ENCODE measurements around the gene OSGEPL1. TPM values are rescaled to one million over a fixed set of nuclear protein-coding genes. Genes with fewer than 3 reads are reported as not detected.

The OSGEPL1 gene
- total and polyA plus RNA-seq, 4 donors = 3.3 to 14.8 (median 6.4) TPM

DNA sequence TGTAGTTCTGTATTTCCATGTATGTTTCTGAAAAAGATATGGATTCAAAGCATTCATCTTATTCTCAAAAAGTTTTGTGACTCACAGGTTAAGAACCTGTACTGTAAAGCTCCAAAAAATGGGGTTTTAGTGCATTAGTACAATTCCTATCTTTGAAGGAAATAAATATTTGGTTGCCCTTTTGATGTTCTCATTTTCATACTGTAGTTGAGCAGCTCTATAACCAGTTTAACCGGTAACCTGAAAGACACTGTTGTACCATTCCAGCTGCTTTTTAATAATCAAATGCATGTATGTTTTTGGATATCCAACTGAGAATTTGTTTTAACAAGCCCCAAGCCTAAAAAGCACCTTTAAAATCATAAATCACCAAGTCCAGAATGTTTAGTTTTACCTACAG is 9.6 kb upstream of the OSGEPL1 start:
- Histone ChIP-seq H3K27ac (ENCODE audit: low read depth in 1 of 2, low read length in 1 of 2) (no peak overlapping the region), H3K36me3 (ENCODE audit: control insufficient read depth in 4 of 4, insufficient read depth in 4 of 4, low read length in 4 of 4) (peaks cover 6 to 29% (median 16%) of the 10 kb centered on the region in 4 donors), H3K27me3 (ENCODE audit: control insufficient read depth in 3 of 3, insufficient read depth in 3 of 3, low read length in 2 of 3) (no peaks in the 10 kb centered on the region), H3K9ac (ENCODE audit: insufficient read depth in 1 of 2, low read length in 2 of 2) (no peak overlapping the region), H3K4me3 (no peak overlapping the region), H3K9me3 (ENCODE audit: control insufficient read depth in 4 of 4, insufficient read depth in 3 of 4, low read length in 3 of 4) (no peaks in the 10 kb centered on the region), H3K4me1 (ENCODE audit: control insufficient read depth in 5 of 5, insufficient read depth in 5 of 5, low read length in 5 of 5) (no peaks in the 10 kb centered on the region)
- TF ChIP-seq, protein P1, sequence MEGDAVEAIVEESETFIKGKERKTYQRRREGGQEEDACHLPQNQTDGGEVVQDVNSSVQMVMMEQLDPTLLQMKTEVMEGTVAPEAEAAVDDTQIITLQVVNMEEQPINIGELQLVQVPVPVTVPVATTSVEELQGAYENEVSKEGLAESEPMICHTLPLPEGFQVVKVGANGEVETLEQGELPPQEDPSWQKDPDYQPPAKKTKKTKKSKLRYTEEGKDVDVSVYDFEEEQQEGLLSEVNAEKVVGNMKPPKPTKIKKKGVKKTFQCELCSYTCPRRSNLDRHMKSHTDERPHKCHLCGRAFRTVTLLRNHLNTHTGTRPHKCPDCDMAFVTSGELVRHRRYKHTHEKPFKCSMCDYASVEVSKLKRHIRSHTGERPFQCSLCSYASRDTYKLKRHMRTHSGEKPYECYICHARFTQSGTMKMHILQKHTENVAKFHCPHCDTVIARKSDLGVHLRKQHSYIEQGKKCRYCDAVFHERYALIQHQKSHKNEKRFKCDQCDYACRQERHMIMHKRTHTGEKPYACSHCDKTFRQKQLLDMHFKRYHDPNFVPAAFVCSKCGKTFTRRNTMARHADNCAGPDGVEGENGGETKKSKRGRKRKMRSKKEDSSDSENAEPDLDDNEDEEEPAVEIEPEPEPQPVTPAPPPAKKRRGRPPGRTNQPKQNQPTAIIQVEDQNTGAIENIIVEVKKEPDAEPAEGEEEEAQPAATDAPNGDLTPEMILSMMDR (IDR thresholded peaks at IDR 0.05; ENCODE audit: control extremely low read depth, extremely low read depth) = no peak
- WGBS, 2 donors = 81 to 88% methylated on average over 1 of the region's 1 CpG
- no peak for ATAC-seq (ENCODE audit: insufficient read depth, low FRiP score)
- DNase-seq = peak in 1 of 3 donors; percentile 26

DNA sequence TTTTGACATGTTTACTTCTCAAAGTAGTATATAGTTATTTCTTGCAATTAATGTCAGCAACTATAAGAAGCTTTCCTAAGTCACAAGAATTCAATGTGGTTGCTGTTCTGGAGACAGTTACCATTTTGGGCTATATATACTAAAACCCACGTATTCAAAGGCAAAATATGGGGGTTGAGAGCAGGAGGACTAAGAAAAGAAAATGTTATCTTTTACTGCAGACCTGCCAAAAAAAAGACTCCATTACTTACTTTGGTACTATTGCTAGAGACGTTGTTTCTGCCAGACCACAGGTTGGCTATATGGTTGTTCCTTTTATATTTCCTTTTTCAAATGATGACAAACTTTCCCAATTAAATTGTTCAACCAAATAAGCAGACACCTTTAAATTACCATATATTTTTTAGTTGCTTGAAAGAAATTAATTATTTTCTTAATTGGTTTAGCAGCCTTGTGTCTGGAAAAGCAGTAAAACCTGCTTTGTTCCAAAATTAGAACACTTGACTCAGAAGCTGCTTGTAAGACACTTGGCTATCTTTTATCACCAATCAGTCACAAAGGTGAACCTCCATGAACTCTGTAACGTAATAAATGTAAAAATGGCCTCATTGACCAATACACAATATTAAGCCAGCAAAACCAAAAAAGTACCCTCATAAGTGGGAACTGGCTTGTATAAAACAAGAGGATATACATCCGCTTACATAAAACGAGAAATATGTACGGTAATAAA is 8.2 kb upstream of the OSGEPL1 start:
- Histone ChIP-seq H3K9ac (ENCODE audit: insufficient read depth in 1 of 2, low read length in 2 of 2) (no peak overlapping the region), H3K4me3 (no peak overlapping the region), H3K9me3 (ENCODE audit: control insufficient read depth in 4 of 4, insufficient read depth in 3 of 4, low read length in 3 of 4) (no peaks in the 10 kb centered on the region), H3K36me3 (ENCODE audit: control insufficient read depth in 4 of 4, insufficient read depth in 4 of 4, low read length in 4 of 4) (peaks cover 6 to 30% (median 21%) of the 10 kb centered on the region in 4 donors), H3K4me1 (ENCODE audit: control insufficient read depth in 5 of 5, insufficient read depth in 5 of 5, low read length in 5 of 5) (no peaks in the 10 kb centered on the region), H3K27me3 (ENCODE audit: control insufficient read depth in 3 of 3, insufficient read depth in 3 of 3, low read length in 2 of 3) (no peaks in the 10 kb centered on the region), H3K27ac (ENCODE audit: low read depth in 1 of 2, low read length in 1 of 2) (no peak overlapping the region)
- TF ChIP-seq, protein P1 (IDR thresholded peaks at IDR 0.05; ENCODE audit: control extremely low read depth, extremely low read depth) = no peak
- 70 to 75% methylated on average over 6 of the region's 6 CpGs for WGBS, 2 donors
- ATAC-seq (ENCODE audit: insufficient read depth, low FRiP score) (no peak), DNase-seq (no peak)

DNA sequence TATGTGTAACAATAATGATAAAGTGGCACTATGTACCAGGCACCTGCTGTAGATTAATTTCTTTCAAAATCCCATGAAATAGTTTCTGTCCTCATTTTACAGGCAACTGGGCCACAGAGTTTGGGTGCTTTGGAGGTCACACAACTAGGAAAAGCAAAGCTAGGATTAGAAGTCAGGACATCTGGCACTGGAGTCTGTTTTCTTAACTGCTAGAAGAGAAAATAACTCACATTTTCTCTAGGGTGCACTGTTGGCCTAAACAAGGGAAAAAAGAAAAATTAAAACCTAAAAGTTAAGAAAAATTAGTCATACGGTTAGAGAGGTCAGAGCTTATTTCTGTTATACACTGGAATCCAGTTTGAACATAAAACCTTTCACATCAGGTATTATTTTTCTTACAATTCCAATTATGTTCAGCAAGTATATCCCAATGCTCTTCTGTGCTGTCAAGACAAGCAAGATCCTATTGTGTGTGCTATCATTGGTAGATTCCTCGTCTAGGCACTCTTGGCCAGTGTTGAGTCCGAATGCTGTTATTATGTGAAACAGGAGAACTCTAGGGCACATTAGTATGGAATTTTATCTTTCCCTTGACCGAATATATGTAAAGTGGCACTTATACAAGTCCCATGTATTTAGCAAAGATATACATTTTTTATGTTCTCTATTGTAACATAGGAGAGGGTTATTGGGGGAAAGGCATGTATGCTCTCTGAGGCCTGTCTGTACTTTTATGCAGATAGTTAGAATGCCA is 1.5 kb upstream of the OSGEPL1 start:
- TF ChIP-seq, protein P1 (IDR thresholded peaks at IDR 0.05; ENCODE audit: control extremely low read depth, extremely low read depth) = no peak
- H3K27ac ChIP-seq (ENCODE audit: low read depth in 1 of 2, low read length in 1 of 2) = no peak overlapping the region
- WGBS, 2 donors = 79 to 87% methylated on average over 4 of the region's 4 CpGs
- peaks cover 0 to 13% (median 3%) of the 10 kb centered on the region in 5 donors for H3K4me1 ChIP-seq (ENCODE audit: control insufficient read depth in 5 of 5, insufficient read depth in 5 of 5, low read length in 5 of 5)
- H3K9ac ChIP-seq (ENCODE audit: insufficient read depth in 1 of 2, low read length in 2 of 2) = peak overlapping the region in 1 of 2 donors; percentile 99
- ATAC-seq (ENCODE audit: insufficient read depth, low FRiP score) (no peak), DNase-seq (peak in 1 of 3 donors; percentile 11)
- peaks cover 0 to 11% (median 6%) of the 10 kb centered on the region in 4 donors for H3K36me3 ChIP-seq (ENCODE audit: control insufficient read depth in 4 of 4, insufficient read depth in 4 of 4, low read length in 4 of 4)
- H3K9me3 ChIP-seq (ENCODE audit: control insufficient read depth in 4 of 4, insufficient read depth in 3 of 4, low read length in 3 of 4) = no peaks in the 10 kb centered on the region
- no peaks in the 10 kb centered on the region for H3K27me3 ChIP-seq (ENCODE audit: control insufficient read depth in 3 of 3, insufficient read depth in 3 of 3, low read length in 2 of 3)
- no peak overlapping the region for H3K4me3 ChIP-seq

Data from lung (tissue), 12 donors.